HFFc6 (cell line): Measurements from ENCODE around the gene TGFBRAP1. TPM values are rescaled to one million over a fixed set of nuclear protein-coding genes. Genes with fewer than 3 reads are reported as not detected.

Experiments used
- DNase-seq: peaks from one replicate; pipeline ENCODE4 v3.0.0-alpha.2; 2018
- H3K27ac Mint-ChIP-seq: 2 replicates; pipeline ENCODE4 v1.8.0; 2020; ENCODE audit warnings: mild to moderate bottlenecking, mixed read lengths
- H3K27me3 Mint-ChIP-seq: 2 replicates; pipeline ENCODE4 v1.8.0; 2021; ENCODE audit warnings: mild to moderate bottlenecking, moderate library complexity, mixed read lengths; ENCODE audit not compliant: insufficient read depth
- H3K36me3 Mint-ChIP-seq: 2 replicates; pipeline ENCODE4 v1.8.0; 2021; ENCODE audit warnings: low read depth, mixed read lengths
- H3K4me1 Mint-ChIP-seq: 2 replicates; pipeline ENCODE4 v1.8.0; 2020; ENCODE audit warnings: low read depth, mixed read lengths
- H3K4me3 Mint-ChIP-seq: 2 replicates; pipeline ENCODE4 v1.8.0; 2020; ENCODE audit warnings: mild to moderate bottlenecking, moderate library complexity, mixed read lengths
- H3K9me3 Mint-ChIP-seq: 2 replicates; pipeline ENCODE4 v1.8.0; 2020; ENCODE audit warnings: mild to moderate bottlenecking, mixed read lengths
- CTCF ChIP-seq: fragments of 200-600 bp; sonication (generic); IDR thresholded peaks from 2 replicates; pipeline ENCODE4 v1.5.0; 2021; ENCODE audit warnings: antibody characterized with exemption, mild to moderate bottlenecking
- total RNA-seq, 6 experiments: library from RNA; stranded (reverse); fragmentation: NEBNext Ultra II Directional; extraction: Animal tissue kit (Norgen Biotek cat#: 25700); gene quantifications; 2 replicates in 1 of 6; 3 replicates in 5 of 6; pipeline ENCODE4 v1.2.3, GENCODE V29; 2021

TGFBRAP1 gene
- total RNA-seq, 6 experiments from 2014 or later: 18.9 to 22.5 (median 19.8) TPM

- H3K36me3 Mint-ChIP-seq: peaks cover 9% of the 10 kb centered on the region; the same call in 1 of the 2 replicates
- no peaks in the 10 kb centered on the region for H3K27me3 Mint-ChIP-seq
- H3K9me3 Mint-ChIP-seq: no peaks in the 10 kb centered on the region
- no peak overlapping the region for H3K4me3 Mint-ChIP-seq
- no peak for DNase-seq
- no peak overlapping the region for H3K27ac Mint-ChIP-seq
- H3K4me1 Mint-ChIP-seq: no peaks in the 10 kb centered on the region
- no peak for TF ChIP-seq CTCF
Measured at GRCh38 chr2:105309147-105309545, 20.4 kb downstream of the TGFBRAP1 start.

- Mint-ChIP-seq H3K4me3 (no peak overlapping the region), H3K36me3 (peaks cover 9% of the 10 kb centered on the region; the same call in 1 of the 2 replicates), H3K9me3 (no peaks in the 10 kb centered on the region), H3K27ac (no peak overlapping the region), H3K4me1 (no peaks in the 10 kb centered on the region), H3K27me3 (no peaks in the 10 kb centered on the region)
- no peak for DNase-seq
- TF ChIP-seq CTCF: no peak
Measured at GRCh38 chr2:105308382-105309146, 21.0 kb downstream of the TGFBRAP1 start.

- Mint-ChIP-seq H3K4me1 (no peaks in the 10 kb centered on the region), H3K27me3 (peaks cover 3% of the 10 kb centered on the region; the same call in 1 of the 2 replicates), H3K4me3 (no peak overlapping the region), H3K9me3 (no peaks in the 10 kb centered on the region), H3K27ac (no peak overlapping the region), H3K36me3 (peaks cover 9% of the 10 kb centered on the region; the same call in 1 of the 2 replicates)
- no peak for DNase-seq
- no peak for TF ChIP-seq CTCF
Measured at GRCh38 chr2:105307962-105308361, 21.6 kb downstream of the TGFBRAP1 start.

- DNase-seq: no peak
- peaks cover 3% of the 10 kb centered on the region; the same call in 1 of the 2 replicates for H3K27me3 Mint-ChIP-seq
- peaks cover 9% of the 10 kb centered on the region; the same call in 1 of the 2 replicates for H3K36me3 Mint-ChIP-seq
- no peak for TF ChIP-seq CTCF
- no peaks in the 10 kb centered on the region for H3K9me3 Mint-ChIP-seq
- no peak overlapping the region for H3K27ac Mint-ChIP-seq
- no peaks in the 10 kb centered on the region for H3K4me1 Mint-ChIP-seq
- H3K4me3 Mint-ChIP-seq: no peak overlapping the region
Measured at GRCh38 chr2:105307550-105307949, 22.0 kb downstream of the TGFBRAP1 start.

- Mint-ChIP-seq H3K4me1 (no peaks in the 10 kb centered on the region), H3K27me3 (peaks cover 3% of the 10 kb centered on the region; the same call in 1 of the 2 replicates), H3K9me3 (no peaks in the 10 kb centered on the region), H3K4me3 (no peak overlapping the region), H3K27ac (no peak overlapping the region), H3K36me3 (peaks cover 9% of the 10 kb centered on the region; the same call in 1 of the 2 replicates)
- no peak for DNase-seq
- TF ChIP-seq CTCF: no peak
Measured at GRCh38 chr2:105307146-105307545, 22.4 kb downstream of the TGFBRAP1 start.
